GM21619 (cell line): ENCODE data around the gene RER1.

Experiments
- ATAC-seq: cut with Tn5 transposase; IDR thresholded peaks from one replicate; pipeline ENCODE4 v1.9.1; 2021; ENCODE audit not compliant: unreplicated experiment

RER1 gene

GRCh38 chr1:2442661-2443060 is 51.0 kb downstream of the RER1 start:
- no peak for ATAC-seq

GRCh38 chr1:2443277-2444137 is 51.9 kb downstream of the RER1 start:
- no peak for ATAC-seq

GRCh38 chr1:2444138-2444591 is 52.5 kb downstream of the RER1 start:
- ATAC-seq: no peak

GRCh38 chr1:2445162-2445822 is 53.7 kb downstream of the RER1 start:
- ATAC-seq: no peak

- no peak for ATAC-seq
Observed at GRCh38 chr1:2445823-2446215, 54.2 kb downstream of the RER1 start.

- ATAC-seq: no peak
Observed at GRCh38 chr1:2446394-2446793, 54.8 kb downstream of the RER1 start.

GRCh38 chr1:2446861-2447260 is 55.2 kb downstream of the RER1 start:
- no peak for ATAC-seq

GRCh38 chr1:2447276-2448097 is 55.8 kb downstream of the RER1 start:
- no peak for ATAC-seq

- no peak for ATAC-seq
Observed at GRCh38 chr1:2448098-2448445, 56.4 kb downstream of the RER1 start.

GRCh38 chr1:2449636-2450454 is 58.2 kb downstream of the RER1 start:
- no peak for ATAC-seq

GRCh38 chr1:2451741-2452140 is 60.1 kb downstream of the RER1 start:
- no peak for ATAC-seq

GRCh38 chr1:2452201-2452931 is 60.7 kb downstream of the RER1 start:
- ATAC-seq: no peak

GRCh38 chr1:2452932-2453315 is 61.3 kb downstream of the RER1 start:
- ATAC-seq: no peak

- no peak for ATAC-seq
Observed at GRCh38 chr1:2454227-2454626, 62.6 kb downstream of the RER1 start.
